Dermis blood vessel endothelial cell (primary cell): ENCODE measurements around the gene ERGIC1. TPM values are rescaled to one million over a fixed set of nuclear protein-coding genes. Genes with fewer than 3 reads are reported as not detected.

Source experiments
- DNase-seq: peaks from one replicate; pipeline ENCODE4 v3.0.0; 2010
- total RNA-seq: library from RNA; depleted of rRNA; stranded (reverse); fragments of >200 nt; gene quantifications from 2 replicates; pipeline ENCODE4 v1.2.3, GENCODE V29; 2014

ERGIC1 gene
- total RNA-seq, 1 donor from 2014 or later, result 64.0 TPM

DNA sequence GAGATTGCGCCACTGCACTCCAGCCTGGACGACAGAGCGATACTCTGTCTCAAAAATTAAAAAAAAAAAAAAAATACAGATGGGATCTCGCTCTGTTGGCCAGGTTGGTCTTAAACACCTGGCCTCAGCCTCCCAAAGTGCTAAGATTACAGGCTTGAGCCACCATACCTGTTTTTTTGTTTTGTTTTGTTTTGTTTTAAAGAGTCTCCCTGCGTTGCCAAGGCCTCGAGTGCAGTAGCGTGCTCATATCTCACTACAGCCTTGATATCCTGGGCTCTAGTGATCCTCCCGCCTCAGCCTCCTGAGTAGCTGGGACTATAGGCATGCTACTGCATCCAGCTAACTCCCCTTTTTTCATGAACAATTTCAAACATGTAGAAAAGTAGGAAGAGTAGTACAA, 156.7 kb downstream of the ERGIC1 start:
- no peak for DNase-seq

DNA sequence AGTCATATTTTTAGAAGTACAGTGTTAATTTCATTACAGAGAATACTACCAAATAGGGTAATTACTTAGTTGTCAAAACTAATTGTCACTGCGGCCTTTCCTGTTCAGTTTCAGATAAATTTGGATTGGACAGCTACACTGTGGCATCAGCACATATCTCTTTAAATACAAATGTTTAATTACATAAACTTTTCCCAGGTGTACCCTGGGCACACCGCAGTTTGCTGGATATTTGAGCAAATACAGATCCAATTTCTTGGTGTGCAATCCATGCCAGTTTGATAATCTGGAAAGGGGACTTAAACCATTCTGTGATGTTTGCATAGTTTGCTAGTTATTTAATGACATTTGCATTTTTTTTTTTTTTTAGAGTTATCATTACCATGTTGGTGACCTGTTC, 160.4 kb downstream of the ERGIC1 start:
- no peak for DNase-seq

DNA sequence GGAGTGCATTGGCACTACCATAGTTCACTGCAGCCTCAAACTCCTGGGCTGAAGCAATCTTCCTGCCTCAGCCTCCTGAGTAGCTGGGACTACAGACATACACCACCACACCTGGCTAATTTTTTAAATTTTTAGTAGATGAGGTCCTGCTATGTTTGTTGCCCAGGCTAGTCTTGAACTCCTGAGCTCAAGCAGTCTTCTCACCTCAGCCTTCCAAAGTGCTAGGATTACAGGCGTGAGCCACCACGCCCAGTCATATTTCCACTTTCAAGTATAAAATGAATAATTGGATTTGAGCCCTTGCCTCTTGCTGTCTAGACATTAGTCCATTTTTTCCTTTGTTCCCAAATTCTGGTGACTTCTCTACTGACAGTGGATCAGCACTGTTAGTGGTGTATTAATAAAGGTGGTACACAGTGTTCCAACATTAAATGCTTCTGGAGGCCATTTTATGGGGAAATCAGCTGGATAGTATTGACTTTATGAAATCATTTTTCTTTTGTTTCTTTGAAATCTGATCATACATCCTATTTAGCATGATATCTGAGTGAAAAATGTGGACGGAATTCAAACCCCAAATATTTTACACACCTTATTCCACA, 165.4 kb downstream of the ERGIC1 start:
- DNase-seq, result no peak

DNA sequence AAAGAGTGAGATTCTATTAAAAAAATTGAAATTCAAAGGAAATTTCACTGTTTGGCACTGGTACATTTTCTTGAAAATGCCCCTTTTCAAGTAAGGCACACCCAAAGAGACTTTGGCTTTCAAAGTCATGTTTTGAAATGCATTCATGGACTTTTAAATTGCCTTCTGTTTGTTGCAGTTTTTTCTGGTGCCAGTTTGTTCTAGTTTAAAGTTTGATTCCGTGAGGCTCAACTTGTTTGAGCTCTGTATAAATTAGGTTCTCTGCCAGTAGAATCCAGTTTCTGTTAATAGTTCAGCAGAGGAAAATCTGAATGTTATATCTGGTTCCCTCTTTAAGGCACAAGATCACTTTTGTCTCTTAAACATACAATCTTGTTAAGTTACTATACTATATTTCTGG, 165.9 kb downstream of the ERGIC1 start:
- no peak for DNase-seq

DNA sequence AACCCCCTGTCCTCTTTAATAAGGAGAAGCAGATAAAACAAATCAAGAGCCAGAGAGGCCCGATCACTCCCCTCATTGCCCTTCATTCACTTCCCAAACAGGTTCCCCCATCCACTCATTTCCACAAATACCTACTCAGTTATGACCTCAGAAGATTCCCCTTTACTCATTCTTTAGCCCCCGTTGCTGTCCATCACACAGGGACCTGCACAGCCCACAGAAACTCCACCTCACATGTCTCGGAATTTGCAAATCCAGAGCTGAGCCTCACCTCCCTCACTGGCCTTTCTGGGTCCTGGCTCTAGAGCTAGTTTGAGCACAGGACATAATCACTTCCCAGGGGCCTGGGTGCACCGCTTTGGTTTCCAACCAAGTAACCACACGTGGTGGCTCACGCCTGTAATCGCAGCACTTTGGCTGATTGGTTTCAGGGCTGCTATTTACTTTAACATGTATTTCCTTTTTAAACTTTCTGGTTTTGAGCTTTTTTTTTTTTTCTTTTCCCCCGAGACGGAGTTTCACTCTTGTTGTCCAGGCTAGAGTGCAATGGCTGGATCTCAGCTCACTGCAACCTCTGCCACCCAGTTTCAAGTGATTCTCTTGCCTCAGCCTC, 167.3 kb downstream of the ERGIC1 start:
- DNase-seq, result no peak

Other genes starting within 250 kb of the ERGIC1 start
- gene NEURL1B, start 193.0 kb upstream of the ERGIC1 start, total RNA-seq, result 6.9 and 26.0 TPM in 2 replicates
- 105 and 303 TPM in 2 replicates for gene DUSP1, start 63.1 kb upstream of the ERGIC1 start, total RNA-seq
- gene RPL26L1, start 125.2 kb downstream of the ERGIC1 start, total RNA-seq, result 28.4 and 31.4 TPM in 2 replicates
- gene ATP6V0E1, start 149.5 kb downstream of the ERGIC1 start, total RNA-seq, result 213 and 253 TPM in 2 replicates
- gene CREBRF, start 222.1 kb downstream of the ERGIC1 start, total RNA-seq, result 25.5 and 31.7 TPM in 2 replicates